Measurements from ENCODE around the gene HHIPL2.
A peak's percentile ranks its signal among the peaks of the same experiment; 100 is the strongest.
"Not testable (repeated sequence)": the region's sequence is repeated elsewhere in the genome, so short reads cannot be mapped to it uniquely, and the experiment has no call there.

The HHIPL2 gene

GRCh38 chr1:222539951-222540597 lies 7.8 kb downstream of the HHIPL2 start:
- DNase-seq, result no peak

GRCh38 chr1:222535455-222535854 lies 12.4 kb downstream of the HHIPL2 start:
- no peak for DNase-seq

GRCh38 chr1:222530852-222531251 lies 17.1 kb downstream of the HHIPL2 start:
- no peak for DNase-seq

DNA sequence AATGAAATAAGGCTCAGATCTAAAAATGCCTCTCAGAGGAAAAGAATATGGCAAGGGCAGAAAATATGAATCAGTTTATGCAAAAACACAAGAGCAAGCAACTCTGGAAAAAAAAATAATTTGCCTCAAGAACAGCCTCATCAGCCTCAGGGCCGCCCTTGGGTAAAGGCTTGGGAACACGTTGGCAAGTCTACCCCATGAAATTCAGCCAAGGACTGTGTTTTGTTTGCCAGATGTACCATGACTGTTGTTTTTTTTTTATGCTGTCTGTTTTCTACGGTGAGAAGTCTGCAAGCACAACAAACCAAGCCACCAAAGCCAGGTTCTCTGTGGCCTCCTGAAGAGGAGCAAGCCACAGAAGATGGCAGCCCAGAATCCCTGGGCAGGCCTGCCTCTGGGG lies 18.0 kb downstream of the HHIPL2 start:
- DNase-seq, result no peak

DNA sequence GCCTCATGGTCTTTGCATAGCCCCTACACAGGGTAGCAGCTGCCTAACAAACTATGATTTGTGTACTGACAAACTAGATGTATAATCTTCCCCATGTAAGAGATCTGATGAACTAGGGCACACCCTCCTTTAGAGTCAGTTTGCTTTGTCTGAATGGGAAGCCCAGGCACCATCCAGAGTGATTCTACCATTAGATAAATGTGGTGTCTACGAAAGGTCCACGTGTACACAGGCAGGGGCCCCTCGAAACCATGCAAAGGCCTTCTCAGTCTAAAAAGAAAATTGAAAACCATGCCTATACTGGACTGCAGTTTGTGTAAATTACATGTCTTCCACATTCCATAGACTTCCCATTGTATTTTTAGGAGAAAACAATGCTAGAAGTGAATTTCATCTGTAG lies 18.7 kb downstream of the HHIPL2 start:
- no peak for DNase-seq

GRCh38 chr1:222525951-222526350 lies 22.0 kb downstream of the HHIPL2 start:
- DNase-seq, result no peak

DNA sequence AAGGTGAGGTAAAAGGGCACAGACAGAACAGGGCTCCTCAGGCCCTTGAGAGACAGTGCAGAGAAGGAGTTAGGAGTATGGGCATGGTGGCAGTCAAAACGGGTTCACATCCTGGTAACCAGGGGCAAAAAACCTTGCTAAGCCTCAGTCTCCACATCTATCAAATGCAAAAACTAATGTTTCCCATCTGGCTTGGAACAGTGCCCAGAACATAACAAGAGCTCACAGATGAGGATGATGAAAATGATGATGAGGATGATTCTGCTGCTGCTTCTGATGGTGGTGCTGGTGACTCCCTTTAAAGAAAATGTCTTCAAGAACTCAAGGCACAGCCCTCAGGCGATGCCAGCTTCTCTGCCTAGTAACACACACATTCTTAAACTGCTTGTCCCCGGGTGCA lies 24.1 kb downstream of the HHIPL2 start:
- no peak for DNase-seq

DNA sequence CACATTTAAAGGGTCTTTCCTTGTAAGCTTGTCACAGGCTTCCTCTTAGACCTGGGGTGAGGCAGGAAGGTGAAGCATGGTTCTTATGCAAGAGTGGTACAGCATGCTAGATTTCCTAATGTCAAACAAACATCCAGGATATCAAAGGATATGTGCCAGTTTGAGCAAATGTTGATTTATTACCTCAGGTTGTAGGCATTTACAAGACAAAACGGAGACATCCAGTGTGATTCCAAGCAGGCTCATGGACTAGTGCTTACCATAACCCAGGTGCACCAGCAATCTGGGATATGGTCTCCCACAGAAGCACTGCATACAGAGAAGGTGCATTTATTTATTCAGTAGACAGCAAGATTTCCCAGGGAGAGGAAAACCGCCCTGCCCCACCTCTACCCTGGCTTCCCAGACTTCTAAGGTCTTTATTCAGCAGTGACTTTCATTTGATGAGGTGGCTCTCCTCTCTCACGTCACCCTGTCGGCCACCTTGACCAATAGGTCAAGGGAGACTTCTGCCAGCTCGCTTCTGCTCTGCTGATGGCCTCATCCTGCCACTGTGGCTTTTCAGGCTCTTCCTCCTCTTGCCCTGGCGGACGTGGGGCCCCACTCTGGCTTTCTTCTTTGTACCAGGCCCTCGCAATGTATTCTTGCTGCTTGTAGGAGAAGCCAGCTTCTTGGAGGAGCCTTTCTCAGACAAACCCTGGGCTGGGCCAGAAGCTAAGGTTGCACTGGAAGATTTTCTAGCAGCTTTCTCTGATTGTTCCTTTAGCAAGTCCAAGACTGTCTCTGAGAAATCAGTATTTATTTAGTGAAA lies 25.6 kb downstream of the HHIPL2 start:
- no peak for DNase-seq

- peak; percentile 99 for DNase-seq
These were observed 26.4 kb downstream of the HHIPL2 start for GRCh38 chr1:222521299-222522104.

GRCh38 chr1:222489496-222489895 lies 58.4 kb downstream of the HHIPL2 start:
- DNase-seq, result not testable (repeated sequence)

GRCh38 chr1:222487774-222488173 lies 60.1 kb downstream of the HHIPL2 start:
- DNase-seq, result not testable (repeated sequence)

DNA sequence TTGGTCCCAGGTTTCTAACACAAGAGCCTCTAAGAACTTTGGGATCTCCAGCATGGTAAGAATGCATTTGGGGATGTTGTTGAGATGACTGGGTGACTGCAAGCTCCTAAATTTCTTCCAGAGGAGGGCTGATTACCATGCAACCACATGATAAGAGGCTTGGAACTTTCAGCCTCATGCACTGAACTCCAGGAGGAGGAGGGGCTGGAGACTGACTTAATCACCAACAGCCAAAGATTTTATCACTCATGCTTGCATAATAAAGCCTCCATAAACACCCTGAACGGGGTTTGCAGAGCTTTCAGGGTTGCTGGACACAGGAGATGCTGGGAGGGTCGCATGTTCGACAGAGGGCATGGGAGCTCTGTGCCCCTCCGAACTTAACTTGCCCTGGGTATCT lies 63.9 kb downstream of the HHIPL2 start:
- not testable (repeated sequence) for DNase-seq

DNA sequence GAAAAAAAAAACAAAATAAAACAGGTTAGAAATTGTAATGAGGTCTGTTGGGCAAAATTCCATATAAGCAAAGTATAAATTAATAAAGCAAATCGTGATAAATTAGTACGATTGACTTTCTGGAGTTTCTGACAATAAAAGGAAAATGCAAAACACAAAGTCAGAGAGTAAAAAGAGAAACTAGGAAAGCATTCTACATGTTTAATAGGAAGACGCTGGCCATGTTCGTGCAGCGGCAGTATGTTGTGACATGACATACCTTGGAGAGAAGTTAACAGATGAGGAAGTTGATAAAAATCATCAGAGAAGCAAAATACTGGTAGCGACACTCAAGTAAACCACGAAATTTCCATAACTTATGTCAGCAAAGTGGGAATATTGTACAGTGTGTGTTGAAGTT lies 68.3 kb downstream of the HHIPL2 start:
- DNase-seq, result not testable (repeated sequence)

DNA sequence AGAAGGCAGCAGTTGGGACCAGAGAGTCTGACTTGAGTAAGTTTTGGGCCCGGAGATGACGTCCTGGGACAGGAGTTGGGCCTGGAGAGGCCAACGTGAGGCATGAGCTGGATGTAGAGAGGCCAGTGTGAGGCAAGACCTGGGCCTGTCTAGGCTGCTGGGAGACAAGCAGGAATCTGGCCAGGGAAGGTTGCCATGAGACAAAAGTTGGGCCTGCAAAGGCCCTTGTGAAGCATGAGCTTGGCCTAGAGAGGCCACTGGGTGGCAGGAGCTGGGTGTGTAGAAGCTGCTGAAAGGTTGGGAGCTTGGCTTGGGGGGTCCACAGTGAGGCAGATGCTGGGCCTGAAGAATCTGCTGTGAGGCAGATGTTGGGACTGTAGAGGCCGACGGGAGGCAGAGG lies 71.5 kb downstream of the HHIPL2 start:
- DNase-seq, result not testable (repeated sequence)

GRCh38 chr1:222473717-222474116 lies 74.2 kb downstream of the HHIPL2 start:
- DNase-seq, result not testable (repeated sequence)

DNA sequence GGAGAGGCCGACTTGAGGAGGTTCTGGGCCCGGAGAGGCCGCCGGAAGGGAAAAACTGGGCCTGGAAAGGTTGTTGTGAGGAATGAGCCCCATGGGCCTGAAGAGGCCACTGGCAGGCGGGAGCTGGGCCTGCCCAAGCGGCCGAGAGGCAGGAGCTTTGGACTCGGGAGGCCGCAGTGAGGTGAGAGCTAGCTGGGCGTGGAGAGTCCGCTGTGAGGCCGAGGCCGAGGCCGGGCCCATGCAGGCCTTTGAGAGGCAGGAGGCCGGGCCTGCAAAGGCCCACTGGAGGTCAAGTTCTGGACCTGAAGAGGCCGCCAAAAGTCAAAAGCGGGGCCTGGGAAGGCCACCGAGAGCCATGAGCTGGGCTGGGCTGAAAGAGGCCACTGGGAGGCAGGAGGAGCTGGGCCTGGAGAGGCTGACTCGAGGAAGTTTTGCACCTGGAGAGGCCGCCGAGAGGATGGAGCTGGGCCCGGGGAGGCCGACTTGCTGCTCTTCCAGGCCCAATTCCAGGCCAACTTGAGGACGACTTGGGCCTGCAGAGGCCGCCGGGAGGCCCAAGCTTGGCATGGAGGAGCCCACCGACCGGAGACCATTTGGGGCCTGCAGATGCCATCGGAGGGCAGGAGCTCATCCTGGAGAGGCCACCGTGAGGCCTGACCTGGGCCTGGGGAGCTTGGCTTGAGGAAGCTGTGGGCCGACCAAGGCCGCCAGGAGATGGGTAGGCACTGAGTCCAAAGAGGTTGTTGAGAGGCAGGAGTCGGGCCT lies 74.9 kb downstream of the HHIPL2 start:
- not testable (repeated sequence) for DNase-seq
